GM18858 (cell line): ENCODE measurements around the gene MAML2.

Source experiments
- ATAC-seq: cut with Tn5 transposase; IDR thresholded peaks from one replicate; pipeline ENCODE4 v1.9.1; 2021; ENCODE audit not compliant: unreplicated experiment

MAML2 gene

DNA sequence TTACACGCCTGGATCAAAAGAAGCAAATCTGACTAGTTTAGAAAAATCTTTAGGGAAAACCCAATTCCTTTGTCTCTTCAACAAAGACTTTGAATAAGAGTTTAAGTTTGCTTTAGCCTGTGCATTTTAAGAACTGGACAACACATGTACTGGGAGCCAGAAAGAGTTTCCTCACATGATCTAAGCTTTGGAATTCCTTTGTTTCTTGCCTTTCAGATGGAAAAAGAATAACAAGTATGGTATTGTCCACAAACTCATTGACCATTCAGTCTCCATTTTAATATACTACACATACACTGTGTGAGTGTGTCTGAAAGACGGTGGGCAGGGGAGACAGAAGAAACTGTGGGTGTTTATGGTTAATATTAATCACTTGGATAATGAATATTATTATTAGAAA, 205.6 kb downstream of the MAML2 start:
- no peak for ATAC-seq

DNA sequence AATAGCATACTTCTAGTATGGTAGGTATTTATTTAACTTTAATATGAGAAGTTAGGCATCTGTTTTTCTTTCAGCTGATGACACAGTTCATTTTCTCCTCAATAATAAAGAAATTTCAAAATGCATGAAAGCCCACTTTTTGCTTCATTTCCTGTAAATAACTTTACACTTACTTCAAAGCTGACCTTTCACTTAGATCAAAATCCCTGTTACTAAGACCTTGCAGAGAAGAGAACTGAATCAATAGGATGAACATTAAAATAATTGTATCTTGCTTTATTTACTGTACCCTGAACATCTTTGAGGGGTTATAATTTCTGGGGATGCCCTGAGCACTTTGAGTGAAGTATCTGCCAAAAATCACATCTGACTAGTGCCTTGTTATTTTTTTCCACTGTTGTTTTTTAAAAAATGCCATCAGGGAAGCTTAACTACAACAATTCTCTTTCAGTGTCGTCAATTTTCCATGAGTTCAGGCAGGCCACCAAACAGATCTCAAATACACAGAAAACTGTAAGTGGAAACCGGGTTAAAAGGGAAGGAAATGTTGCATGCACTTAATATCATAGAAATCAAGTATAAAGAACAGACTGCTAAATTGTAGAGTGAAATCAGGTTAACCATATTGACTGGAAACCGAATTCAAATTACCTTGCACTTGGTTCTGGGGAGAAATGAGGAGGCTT, 206.2 kb downstream of the MAML2 start:
- ATAC-seq: no peak

DNA sequence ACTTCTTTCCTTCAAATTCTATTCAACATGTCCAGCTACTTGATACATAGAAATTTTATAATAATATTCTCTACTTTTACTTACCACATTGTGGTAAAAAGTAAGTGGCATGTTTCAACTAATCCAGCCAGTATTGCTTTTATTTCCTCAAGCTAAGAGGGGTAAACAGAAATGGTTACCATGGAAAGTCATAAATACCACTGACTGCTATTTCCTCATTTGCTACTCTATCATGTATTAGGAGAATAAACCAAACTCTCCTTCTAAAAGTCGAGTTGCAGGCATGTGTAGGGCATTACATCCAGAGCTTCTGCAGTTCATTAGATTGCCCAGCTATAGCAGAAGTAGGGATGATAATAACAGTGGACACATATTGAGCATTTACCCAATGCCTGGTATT, 208.4 kb downstream of the MAML2 start:
- peak; percentile 60 for ATAC-seq

DNA sequence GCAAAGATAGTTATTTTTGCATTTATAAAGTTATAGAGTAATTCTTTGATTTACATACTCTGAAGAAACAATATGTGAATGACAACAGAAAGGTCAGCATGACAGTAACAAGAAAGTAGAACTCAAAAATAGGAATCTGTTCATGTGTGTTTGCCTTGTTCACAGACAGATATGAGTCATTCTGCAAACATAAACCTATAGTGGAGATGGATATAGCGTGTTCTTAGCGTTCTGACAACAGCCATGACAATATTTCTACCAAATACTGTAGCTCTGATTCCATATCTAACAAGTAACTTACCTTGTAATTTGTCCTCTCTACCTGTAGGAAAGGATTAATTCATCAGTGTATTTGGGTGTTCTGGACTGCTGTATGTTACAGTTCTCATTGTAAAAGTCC, 210.6 kb downstream of the MAML2 start:
- ATAC-seq: no peak

DNA sequence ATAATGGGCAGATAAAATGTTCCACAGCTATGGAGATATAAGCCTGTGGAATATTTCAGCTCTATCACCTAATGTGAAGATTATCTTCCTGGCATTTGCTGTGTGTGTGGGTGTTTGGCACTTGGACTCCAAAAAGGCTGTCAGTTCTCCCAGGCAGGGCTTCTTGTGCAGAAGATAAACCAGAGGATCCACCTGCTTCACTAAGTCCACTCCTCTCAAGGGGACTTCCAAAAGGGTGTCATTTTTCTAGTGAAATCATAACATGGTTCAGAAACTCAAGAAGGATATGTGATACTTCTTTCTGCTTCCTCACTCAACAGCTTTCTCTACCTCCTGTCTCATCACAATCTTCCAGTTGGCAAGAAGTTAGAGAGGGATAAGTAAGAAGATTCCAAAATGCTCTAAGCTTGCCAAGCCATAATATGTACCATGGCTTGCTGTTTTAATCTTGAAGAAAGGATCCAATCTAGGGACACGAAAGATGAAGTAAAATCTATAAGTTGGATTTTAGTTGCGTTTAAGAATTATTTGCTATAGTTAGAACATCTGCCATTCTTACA, 212.9 kb downstream of the MAML2 start:
- no peak for ATAC-seq

DNA sequence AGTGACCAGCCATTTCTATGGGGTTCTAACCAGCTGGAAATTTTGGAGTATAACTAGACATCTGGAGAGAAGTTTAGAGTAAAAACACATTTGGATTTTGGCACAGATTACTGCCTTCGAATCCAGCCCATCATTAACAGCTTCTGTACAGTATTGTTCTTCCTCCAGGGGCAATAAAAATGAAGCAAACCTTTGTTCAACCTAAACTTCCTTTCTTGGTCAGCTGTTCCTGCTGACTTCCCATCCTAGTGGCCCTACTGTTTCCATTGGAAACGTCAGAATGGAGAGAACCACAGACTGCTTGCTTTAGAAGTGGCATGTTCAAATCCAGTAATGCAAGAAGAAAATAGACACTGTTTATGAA, 215.4 kb downstream of the MAML2 start:
- ATAC-seq: no peak

DNA sequence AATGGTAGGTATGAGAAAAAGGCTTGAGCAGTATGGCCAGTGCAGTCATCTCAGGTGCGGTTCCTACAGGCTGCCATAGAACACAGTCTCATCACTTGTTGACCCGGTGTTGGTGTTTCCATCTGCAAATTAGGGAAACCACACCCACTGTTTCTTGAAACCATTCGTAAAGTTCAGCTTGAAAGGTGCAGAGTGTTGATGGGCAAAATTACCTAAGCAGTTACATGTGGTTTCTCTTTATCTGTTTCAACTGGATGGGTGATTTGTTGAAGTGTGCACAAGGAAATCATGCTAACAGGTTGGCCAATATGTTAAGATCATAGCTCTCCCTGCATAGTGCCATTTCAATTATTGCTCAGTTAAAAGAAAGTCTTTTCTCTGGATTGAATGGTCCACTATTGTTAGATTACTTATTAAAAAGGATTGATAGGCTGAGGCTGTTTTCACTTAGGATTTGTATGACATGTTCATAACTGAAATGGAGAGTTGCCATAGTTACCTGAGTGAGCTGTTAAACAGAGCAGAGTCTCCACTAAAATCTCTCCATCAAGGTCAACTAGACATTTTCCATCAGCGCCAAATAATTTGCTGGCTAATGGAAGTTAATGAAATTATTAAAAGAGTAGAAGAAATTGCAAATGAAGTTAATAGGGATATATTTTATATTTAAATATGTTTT, 215.9 kb downstream of the MAML2 start:
- no peak for ATAC-seq

DNA sequence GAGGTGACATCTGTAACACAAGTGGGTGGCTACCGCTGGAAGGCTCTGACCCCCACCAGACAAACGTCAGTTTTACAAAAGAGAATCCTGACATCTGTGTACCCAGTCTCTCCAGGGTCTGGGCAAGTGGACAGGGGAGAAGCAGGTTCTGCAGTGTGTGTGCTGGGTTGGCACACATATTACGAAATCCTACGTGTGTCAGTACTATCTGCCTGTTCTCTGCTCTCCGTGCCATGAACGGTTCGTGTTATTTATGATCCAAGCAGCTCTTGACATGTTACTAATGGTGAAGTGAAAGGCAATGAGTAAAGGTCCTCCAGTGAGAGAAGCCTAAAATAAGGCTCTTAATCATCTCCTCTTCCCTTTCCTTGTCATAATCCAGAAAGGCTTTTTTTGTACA, 217.6 kb downstream of the MAML2 start:
- no peak for ATAC-seq

DNA sequence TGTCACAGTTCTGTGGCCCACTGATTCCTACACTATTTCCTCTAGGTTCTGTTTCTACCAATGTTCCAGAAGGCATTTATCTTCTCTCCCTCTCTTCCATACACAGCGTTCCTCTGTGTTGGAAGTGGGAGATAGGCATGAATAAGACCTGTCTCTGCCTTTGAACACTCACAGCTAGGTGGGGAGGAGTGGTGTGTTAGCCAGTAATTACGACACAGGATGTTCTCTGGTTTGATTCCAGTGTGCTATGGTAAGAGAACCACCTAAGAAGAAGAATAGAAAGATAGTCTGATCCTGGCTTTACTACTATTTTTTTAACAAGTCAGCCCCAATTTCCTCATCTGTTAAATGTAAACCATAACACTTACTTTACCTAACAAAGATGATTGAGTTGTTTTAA, 218.8 kb downstream of the MAML2 start:
- no peak for ATAC-seq

DNA sequence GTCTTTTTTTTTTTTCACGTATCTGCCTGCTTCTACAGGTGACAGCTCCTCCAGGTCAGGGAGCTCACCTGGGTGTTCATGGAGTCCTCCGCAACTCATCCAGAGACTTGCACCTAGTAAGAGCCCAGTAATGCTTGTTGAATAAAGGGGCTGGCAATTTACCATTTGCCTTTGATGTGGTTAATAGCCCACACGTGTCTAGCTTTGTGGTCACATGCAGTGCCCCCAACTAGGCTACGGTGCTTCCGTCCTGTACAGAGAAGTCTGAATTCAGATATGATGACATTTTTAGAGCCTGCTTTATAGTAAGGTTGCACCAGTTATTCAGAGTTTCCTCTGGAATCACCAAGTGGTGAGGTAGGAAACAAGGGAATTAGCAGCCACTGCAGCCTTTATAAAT, 219.7 kb downstream of the MAML2 start:
- ATAC-seq: no peak

DNA sequence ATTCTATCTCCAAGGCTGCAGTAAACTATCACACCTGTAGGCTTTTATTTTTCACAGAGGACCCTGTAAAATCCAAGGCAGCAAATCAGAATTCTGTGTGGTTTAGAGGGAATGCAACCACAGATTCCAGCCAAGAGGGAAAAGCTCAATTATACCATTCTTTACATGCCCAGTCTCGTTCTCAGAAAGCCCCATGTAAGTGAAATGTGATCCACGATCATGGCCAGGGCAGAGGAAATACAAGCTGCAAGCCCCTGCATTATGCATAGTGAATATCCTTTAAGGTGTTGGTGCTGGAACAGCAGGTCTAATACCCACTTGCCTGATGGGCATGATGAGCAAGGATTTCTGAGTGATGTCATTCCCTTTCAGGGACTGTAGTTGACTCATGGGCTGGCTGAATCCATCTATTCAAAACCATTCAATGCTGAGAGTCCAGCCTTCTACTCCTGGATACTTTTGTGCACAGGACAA, 220.4 kb downstream of the MAML2 start:
- no peak for ATAC-seq

DNA sequence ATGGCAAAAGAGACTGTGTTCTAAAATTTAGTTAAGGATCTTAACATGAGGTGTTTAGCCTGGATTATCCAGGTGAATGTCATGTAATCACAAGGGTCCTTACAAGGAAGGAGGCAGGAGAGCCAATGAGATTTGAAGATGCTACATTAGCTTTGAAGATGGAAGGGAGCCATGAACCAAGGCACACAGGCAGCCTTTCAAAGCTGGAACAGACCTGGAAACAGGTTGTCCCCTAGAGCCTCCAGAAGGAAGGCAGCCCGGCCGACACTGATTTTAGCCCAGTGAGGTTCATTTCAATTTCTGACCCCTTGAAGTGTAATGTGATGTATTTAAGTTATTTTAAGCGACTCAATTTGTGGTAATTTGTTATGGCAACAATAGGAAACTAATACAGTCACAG, 223.8 kb downstream of the MAML2 start:
- ATAC-seq: no peak

DNA sequence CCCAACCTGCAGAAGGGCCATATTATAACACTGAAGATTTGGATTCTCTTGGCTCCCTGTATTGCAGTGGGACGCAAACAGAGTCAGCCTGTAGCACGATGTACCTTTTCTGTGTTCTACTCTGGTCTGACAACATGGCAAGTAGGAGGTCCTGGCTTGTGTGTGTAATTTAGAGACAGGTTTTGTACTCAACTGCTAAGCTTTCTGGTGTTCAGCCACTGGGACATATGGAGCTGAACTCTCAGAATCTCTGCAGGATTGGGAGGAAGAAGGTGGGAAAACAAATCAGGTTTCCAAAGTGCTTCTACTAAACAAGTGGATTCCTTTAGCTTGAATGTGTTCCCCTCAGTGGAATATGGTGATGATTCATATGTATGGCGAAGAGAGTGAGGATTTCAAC, 226.6 kb downstream of the MAML2 start:
- no peak for ATAC-seq

DNA sequence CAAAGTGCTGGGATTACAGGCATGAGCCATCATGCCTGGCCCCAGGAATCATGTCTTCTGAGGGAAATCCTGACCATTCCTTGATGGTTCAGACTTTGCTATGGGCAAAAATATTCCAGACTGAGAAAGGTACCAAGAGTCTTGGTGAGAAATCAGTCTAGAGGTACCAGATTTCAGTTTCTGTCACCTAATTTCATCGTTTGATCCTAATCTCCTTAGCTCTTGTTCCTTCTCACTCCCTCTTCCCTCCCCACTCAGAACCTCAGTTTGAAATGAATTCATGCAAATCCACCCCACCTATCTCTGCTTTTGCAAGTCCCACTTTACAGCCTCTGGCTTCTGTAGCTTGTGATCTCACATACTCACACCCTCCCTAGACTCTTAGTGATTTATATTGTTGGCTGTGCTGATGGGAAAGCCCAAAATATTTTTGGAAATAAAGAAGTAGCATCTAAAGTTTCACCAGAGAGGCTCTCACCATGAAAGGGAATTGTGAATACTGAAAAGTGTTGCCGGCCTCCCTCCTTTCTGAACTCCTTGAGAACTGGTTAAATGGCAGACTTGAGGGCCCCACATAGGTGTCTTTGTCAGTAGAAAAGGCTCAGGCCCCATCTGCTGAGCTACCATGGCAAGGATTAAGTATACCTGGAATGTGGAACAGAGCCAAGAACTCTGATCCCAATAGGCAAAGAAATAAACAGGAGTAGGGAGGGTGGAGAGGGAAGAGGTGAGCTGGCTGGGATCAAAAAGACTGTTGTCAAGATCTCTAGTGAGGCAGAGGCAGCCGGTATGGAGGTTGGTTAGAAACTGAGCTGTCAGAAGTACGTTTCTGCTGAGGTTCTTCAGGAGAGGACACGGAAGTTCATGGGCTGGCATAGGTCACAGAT, 228.6 kb downstream of the MAML2 start:
- ATAC-seq: no peak

DNA sequence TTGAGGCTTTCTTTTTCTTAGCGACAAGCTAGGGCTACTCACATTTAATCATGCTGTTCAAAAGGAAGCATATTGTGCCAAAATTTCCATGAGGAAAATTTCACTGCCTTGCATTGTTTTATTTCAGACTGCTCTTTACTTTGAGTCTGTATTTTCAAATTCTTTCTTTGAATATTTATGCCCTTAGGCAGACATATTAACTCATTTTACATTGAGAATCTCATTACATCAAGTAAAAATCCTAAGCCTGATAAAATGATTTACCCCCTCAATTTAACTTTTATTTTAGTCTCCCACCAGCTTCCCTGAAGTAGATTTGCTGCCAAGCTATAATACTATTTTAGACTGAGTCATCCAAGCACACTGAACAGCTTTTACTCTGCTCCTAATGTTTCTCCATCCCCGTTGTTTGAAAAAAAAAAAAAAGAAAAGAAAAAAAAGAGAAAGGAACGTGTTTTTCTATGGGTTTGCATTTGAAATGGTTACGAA, 229.8 kb downstream of the MAML2 start:
- no peak for ATAC-seq

DNA sequence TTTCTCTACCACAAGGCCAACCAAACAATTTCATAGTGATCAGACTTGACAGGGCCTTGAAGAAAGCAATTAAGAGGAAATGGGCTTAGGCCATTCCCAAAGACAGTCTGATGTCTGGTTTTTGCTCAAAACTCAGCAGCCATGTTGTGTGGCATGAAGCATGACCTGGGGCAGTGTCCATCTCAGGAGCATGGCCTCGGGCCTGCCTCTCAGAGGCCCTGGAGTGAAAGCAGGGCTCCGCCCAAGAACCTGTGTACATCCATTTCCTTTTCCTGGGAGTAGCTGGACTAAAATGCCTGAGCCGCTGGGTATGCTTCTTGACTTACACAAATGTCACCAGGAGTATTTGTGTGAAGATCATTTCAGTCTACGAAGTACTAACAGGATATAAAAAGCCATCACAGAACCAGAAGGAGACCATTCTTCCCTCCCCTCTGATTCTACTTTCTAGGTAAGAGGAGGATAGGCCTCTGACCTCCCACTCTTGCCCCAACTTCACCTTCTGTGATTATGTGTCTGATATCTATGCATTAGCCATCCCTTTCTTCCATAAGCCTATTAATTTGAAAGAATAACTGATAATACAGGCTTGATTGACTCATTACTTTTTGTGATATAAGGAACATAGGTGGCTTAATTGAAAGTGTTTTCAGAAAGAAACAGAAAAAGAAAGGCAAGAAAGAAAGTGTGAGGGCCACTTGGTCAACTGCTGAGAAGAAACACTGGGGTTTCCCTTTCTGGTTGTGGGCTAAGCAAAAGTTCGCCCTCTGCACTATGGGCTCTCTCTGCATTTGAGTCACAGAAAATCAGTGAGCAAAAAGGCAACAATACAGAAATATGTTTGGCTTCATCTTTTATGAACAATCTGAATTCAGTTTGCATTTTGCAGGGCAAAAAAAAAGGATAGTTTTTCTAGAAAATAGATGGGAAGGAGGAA, 230.5 kb downstream of the MAML2 start:
- ATAC-seq: peak; percentile 91

DNA sequence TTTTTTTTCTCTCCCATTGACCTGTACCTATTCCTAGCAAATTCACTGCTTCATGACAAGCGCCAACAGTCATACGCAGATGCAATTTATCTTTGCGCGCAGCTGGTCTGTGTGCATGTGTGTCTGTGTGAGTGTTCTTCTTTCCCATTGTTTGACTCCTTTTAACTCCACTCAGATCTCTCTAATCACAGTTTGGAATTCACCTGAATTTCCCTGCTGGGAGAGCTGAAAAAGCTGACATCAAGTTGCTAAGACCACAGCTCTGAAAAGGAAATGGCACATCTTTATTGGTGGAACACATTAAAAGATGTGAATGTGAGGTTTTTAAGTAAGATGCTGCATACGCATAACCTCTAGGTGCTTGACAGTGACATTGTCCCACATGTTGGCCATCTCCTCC, 231.7 kb downstream of the MAML2 start:
- no peak for ATAC-seq

DNA sequence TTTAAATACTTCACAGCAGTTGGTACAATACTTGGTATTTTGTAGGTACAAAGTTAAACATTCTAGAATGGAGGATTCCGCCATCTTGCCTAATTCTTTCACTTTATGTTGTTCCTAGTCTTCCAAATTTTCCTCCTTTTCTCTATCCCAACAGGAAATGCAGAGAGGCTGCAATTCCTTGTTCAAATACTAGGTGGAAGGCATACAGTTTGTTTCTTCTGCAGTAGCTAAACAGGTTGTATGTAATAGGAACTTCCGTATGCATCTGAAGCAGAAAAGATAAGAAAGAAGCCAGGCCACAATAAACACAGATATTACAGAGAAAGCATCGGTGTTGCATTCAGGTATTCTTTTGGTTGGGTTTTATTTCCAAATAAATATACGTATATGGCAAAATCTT, 232.7 kb downstream of the MAML2 start:
- ATAC-seq: no peak

DNA sequence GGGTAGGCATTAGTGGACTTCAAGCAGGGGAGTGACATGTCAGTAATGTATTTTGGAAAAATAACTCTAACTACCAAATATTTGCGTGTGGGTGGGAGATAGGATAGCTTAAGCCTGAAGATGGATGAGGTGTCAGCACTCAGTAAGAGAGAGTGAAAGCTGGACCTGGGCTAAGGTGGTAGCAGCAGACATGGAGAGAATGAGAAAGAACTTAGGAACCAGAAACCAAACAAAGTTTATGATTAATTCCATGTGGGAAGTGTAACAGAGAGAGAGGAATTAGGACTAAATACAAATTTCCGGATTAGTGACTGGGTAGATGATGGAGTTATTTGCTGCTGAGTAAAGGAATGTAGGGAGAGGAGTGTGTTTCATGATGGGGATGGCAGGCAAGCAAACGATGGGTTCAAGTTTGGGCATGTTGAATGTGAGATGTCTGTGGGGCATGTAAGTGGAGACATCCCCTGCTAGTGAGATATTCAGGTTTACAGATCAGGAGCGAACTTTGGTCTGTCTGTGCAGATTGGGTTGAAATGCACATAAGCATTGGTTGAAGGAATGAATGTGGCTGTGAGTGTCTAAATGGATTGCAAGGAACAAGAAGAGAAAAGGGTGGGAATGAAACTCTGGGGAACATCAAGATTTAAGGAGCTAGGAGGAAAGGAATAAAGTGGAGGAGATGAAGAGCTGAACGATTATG, 233.5 kb downstream of the MAML2 start:
- no peak for ATAC-seq
